ENCODE measurements around the gene PDIK1L.

The PDIK1L gene

GRCh38 chr1:26111530-26112406 is at the start of gene PDIK1L:
Gene PDIK1L, plus strand, starts transcription at chr1:26111824. Its CDS starts 2,485 bp downstream, at chr1:26114309.
- peak; percentile 94 for DNase-seq

GRCh38 chr1:26064553-26064952 is 47.1 kb upstream of the PDIK1L start:
- no peak for DNase-seq

GRCh38 chr1:26066160-26066559 is 45.5 kb upstream of the PDIK1L start:
- no peak for DNase-seq

GRCh38 chr1:26066857-26067256 is 44.8 kb upstream of the PDIK1L start:
- DNase-seq: no peak

- DNase-seq: no peak
These were observed 44.2 kb upstream of the PDIK1L start, which contains the start of gene TRIM63 for GRCh38 chr1:26067432-26067911. Gene TRIM63, minus strand, starts transcription at chr1:26067630. Its CDS starts 136 bp downstream, at chr1:26067494.

GRCh38 chr1:26069941-26070295 is 41.7 kb upstream of the PDIK1L start:
- no peak for DNase-seq

GRCh38 chr1:26070296-26070962 is 41.2 kb upstream of the PDIK1L start:
- no peak for DNase-seq

- no peak for DNase-seq
These were observed 40.7 kb upstream of the PDIK1L start for GRCh38 chr1:26070963-26071342.

- DNase-seq: no peak
These were observed 39.3 kb upstream of the PDIK1L start for GRCh38 chr1:26072305-26072704.

- no peak for DNase-seq
These were observed 36.0 kb upstream of the PDIK1L start for GRCh38 chr1:26075421-26076144.

- DNase-seq: no peak
These were observed 34.1 kb upstream of the PDIK1L start for GRCh38 chr1:26077524-26077923.

- DNase-seq: no peak
These were observed 33.1 kb upstream of the PDIK1L start for GRCh38 chr1:26078286-26079177.

- DNase-seq: no peak
These were observed 32.5 kb upstream of the PDIK1L start for GRCh38 chr1:26079178-26079563.

GRCh38 chr1:26079960-26080814 is 31.4 kb upstream of the PDIK1L start:
- DNase-seq: no peak

GRCh38 chr1:26081267-26082019 is 30.2 kb upstream of the PDIK1L start:
- DNase-seq: no peak

- DNase-seq: no peak
These were observed 29.6 kb upstream of the PDIK1L start for GRCh38 chr1:26082020-26082350.

GRCh38 chr1:26083208-26083607 is 28.4 kb upstream of the PDIK1L start:
- DNase-seq: no peak

- DNase-seq: no peak
These were observed 27.5 kb upstream of the PDIK1L start for GRCh38 chr1:26084091-26084561.

- DNase-seq: no peak
These were observed 26.8 kb upstream of the PDIK1L start for GRCh38 chr1:26084844-26085243.

GRCh38 chr1:26089125-26089524 is 22.5 kb upstream of the PDIK1L start:
- no peak for DNase-seq

- no peak for DNase-seq
These were observed 20.7 kb upstream of the PDIK1L start for GRCh38 chr1:26090893-26091292.
